Measurements from ENCODE around the gene PTPN23.
"Not testable (repeated sequence)": the region's sequence is repeated elsewhere in the genome, so short reads cannot be mapped to it uniquely, and the experiment has no call there.

DNA sequence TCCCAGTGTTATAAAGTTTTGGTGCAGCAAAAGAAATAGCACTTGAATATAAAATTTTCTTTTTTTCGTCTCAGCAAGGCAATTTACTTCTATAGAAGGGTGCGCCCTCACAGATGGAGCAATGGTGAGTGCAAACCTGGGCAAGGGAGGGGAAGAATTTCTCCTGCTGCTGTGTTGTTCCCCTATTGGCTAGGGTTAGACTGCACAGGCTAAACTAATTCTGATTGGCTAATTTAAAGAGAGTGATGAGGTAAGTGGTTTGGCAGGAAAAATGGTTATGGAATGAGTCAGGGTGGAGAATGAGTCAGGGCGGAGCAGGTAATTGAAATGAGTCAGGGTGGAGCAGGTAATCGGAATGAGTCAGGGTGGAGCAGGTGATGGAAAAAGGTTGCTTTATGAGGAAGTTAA is 20.7 kb upstream of the PTPN23 start:
- not testable (repeated sequence) for TF ChIP-seq EZH2 (IDR thresholded peaks at IDR 0.05; ENCODE audit: borderline replicate concordance); EZH2phosphoT487 (IDR thresholded peaks at IDR 0.05; ENCODE audit: low read depth, severe bottlenecking, unreplicated experiment); CTCF (IDR thresholded peaks at IDR 0.05; ENCODE audit: poor library complexity)
